Measurements from ENCODE around the gene KATNAL1.

The KATNAL1 gene

DNA sequence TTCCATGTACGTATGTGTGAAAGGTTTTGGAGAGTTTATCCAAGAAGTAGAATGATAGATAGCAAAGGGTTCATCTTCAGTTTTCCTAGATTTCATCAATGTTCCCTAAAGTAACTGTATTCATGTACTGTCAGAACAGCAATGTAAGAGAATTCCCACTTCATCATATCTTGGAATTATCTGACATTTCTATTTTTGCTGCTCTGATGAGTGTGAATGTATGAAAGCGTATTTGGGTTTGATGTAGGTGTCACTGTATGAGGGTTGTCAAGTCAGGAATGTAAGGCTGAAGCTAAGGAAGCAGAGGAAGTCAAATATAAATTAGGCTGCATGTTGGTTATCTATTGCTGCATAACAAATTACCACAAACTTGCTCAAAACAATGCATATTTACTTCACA is 7.2 kb upstream of the KATNAL1 start:
- DNase-seq (ENCODE audit: low read depth), result no peak
- TF ChIP-seq CTCF (IDR thresholded peaks at IDR 0.05; ENCODE audit: low read depth, low read length), result no peak
- no peak overlapping the region for H3K4me3 ChIP-seq (ENCODE audit: low read depth, low read length)

GRCh38 chr13:30314069-30314468 is 6.7 kb upstream of the KATNAL1 start:
- TF ChIP-seq CTCF (IDR thresholded peaks at IDR 0.05; ENCODE audit: low read depth, low read length), result no peak
- no peak for TF ChIP-seq POLR2A (IDR thresholded peaks at IDR 0.05; ENCODE audit: extremely low read depth, insufficient read length)
- TF ChIP-seq MYC (IDR thresholded peaks at IDR 0.05; ENCODE audit: low read depth, low read length), result no peak
- TF ChIP-seq, protein P1, sequence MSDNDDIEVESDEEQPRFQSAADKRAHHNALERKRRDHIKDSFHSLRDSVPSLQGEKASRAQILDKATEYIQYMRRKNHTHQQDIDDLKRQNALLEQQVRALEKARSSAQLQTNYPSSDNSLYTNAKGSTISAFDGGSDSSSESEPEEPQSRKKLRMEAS (IDR thresholded peaks at IDR 0.05; ENCODE audit: low read depth, low read length), result no peak
- DNase-seq (ENCODE audit: low read depth), result no peak

DNA sequence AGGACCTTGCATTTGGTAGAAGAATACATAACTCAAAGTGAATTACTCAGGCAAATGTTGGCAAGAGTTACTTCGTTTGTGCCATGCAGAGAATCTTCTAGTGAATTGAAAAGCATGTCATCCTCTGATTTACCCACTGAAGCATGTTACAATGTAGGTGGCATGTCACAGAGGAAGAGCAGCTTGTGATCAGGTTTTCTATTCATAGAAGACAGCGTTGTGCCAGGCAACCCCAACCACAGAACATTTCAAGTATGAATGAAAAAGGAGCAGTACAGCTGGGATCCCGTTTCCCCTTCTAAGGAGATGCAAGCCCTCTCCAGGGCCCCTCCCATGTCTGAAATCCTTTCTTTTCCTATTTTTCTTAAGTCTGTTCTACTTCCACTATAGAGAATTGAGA is 6.0 kb upstream of the KATNAL1 start:
- TF ChIP-seq, protein P1 (IDR thresholded peaks at IDR 0.05; ENCODE audit: low read depth, low read length), result no peak
- TF ChIP-seq POLR2A (IDR thresholded peaks at IDR 0.05; ENCODE audit: extremely low read depth, insufficient read length), result no peak
- TF ChIP-seq CTCF (IDR thresholded peaks at IDR 0.05; ENCODE audit: low read depth, low read length), result no peak
- no peak for TF ChIP-seq MYC (IDR thresholded peaks at IDR 0.05; ENCODE audit: low read depth, low read length)
- no peak overlapping the region for H3K4me3 ChIP-seq (ENCODE audit: low read depth, low read length)
- no peak for DNase-seq (ENCODE audit: low read depth)

More at GRCh38 chr13:30314069-30314468, 6.7 kb upstream of the KATNAL1 start:
- H3K4me3 ChIP-seq (ENCODE audit: low read depth, low read length), result no peak overlapping the region

DNA sequence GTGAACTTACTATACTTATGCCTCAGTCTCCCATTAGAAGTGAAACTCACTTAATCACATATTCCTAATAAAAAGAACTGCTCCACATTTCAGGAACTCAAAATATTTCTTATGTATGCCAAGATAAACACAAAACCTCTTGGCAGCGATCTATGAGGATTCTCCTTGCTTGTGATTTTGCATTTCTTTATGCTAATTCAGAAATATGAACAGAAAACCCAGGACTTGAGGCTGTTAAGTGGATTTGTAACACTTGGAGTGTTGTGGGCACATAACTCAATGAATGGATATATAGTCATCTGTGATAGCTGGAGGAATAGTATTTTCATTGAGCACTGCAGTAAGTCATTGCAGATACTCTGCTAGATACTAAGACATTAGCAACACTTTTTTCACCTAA is 5.6 kb upstream of the KATNAL1 start:
- H3K4me3 ChIP-seq (ENCODE audit: low read depth, low read length), result no peak overlapping the region
- DNase-seq (ENCODE audit: low read depth), result no peak
- TF ChIP-seq CTCF (IDR thresholded peaks at IDR 0.05; ENCODE audit: low read depth, low read length) (no peak), POLR2A (IDR thresholded peaks at IDR 0.05; ENCODE audit: extremely low read depth, insufficient read length) (no peak)
- TF ChIP-seq, protein P1 (IDR thresholded peaks at IDR 0.05; ENCODE audit: low read depth, low read length), result no peak

- DNase-seq (ENCODE audit: low read depth), result peak; percentile 75
- no peak for TF ChIP-seq CTCF (IDR thresholded peaks at IDR 0.05; ENCODE audit: low read depth, low read length)
- no peak for TF ChIP-seq MYC (IDR thresholded peaks at IDR 0.05; ENCODE audit: low read depth, low read length)
- TF ChIP-seq POLR2A (IDR thresholded peaks at IDR 0.05; ENCODE audit: extremely low read depth, insufficient read length), result no peak
- TF ChIP-seq, protein P1 (IDR thresholded peaks at IDR 0.05; ENCODE audit: low read depth, low read length), result no peak
- no peak overlapping the region for H3K4me3 ChIP-seq (ENCODE audit: low read depth, low read length)
Observed at GRCh38 chr13:30308548-30308947, 1.2 kb upstream of the KATNAL1 start.

GRCh38 chr13:30307971-30308290 is 580 bp upstream of the KATNAL1 start:
- H3K4me3 ChIP-seq (ENCODE audit: low read depth, low read length), result peak overlapping the region; percentile 76
- DNase-seq (ENCODE audit: low read depth), result no peak
- TF ChIP-seq MYC (IDR thresholded peaks at IDR 0.05; ENCODE audit: low read depth, low read length) (no peak), POLR2A (IDR thresholded peaks at IDR 0.05; ENCODE audit: extremely low read depth, insufficient read length) (no peak), CTCF (IDR thresholded peaks at IDR 0.05; ENCODE audit: low read depth, low read length) (no peak)
- TF ChIP-seq, protein P1 (IDR thresholded peaks at IDR 0.05; ENCODE audit: low read depth, low read length), result no peak
